ENCODE results near the gene RXFP4.
A peak's percentile ranks its signal among the peaks of the same experiment; 100 is the strongest.

Gene RXFP4

GRCh38 chr1:155969377-155969791, 27.9 kb downstream of the RXFP4 start:
- in situ Hi-C loops (cut with HindIII; ENCODE audit: low pct_unique_long_range_greater_than_20kb, low sequenced_read_pairs) = no loop called here
- TF ChIP-seq JUND (IDR thresholded peaks at IDR 0.05; ENCODE audit: low read depth) = no peak

GRCh38 chr1:155970531-155971167, 29.2 kb downstream of the RXFP4 start:
- TF ChIP-seq JUND (IDR thresholded peaks at IDR 0.05; ENCODE audit: low read depth) = no peak
- DNase-seq (ENCODE audit: low read depth in 1 of 2, low spot score in 1 of 2) = no peak
- in situ Hi-C loops (cut with HindIII; ENCODE audit: low pct_unique_long_range_greater_than_20kb, low sequenced_read_pairs) = no loop called here

More at GRCh38 chr1:155969377-155969791, 27.9 kb downstream of the RXFP4 start:
- DNase-seq (ENCODE audit: low read depth in 1 of 2, low spot score in 1 of 2) = no peak

- DNase-seq (ENCODE audit: low read depth in 1 of 2, low spot score in 1 of 2) = no peak
- TF ChIP-seq JUND (IDR thresholded peaks at IDR 0.05; ENCODE audit: low read depth) = no peak
- in situ Hi-C loops (cut with HindIII; ENCODE audit: low pct_unique_long_range_greater_than_20kb, low sequenced_read_pairs) = no loop called here
Measured at GRCh38 chr1:155971910-155972809, 30.7 kb downstream of the RXFP4 start.

- in situ Hi-C loops (cut with HindIII; ENCODE audit: low pct_unique_long_range_greater_than_20kb, low sequenced_read_pairs) = no loop called here
- TF ChIP-seq JUND (IDR thresholded peaks at IDR 0.05; ENCODE audit: low read depth) = no peak
- no peak for DNase-seq (ENCODE audit: low read depth in 1 of 2, low spot score in 1 of 2)
Measured at GRCh38 chr1:155973723-155974122, 32.3 kb downstream of the RXFP4 start.

GRCh38 chr1:155974208-155975115, 33.0 kb downstream of the RXFP4 start:
- in situ Hi-C loops (cut with HindIII; ENCODE audit: low pct_unique_long_range_greater_than_20kb, low sequenced_read_pairs) = no loop called here
- TF ChIP-seq JUND (IDR thresholded peaks at IDR 0.05; ENCODE audit: low read depth) = no peak
- no peak for DNase-seq (ENCODE audit: low read depth in 1 of 2, low spot score in 1 of 2)

GRCh38 chr1:155975375-155976061, 34.1 kb downstream of the RXFP4 start:
- no peak for DNase-seq (ENCODE audit: low read depth in 1 of 2, low spot score in 1 of 2)
- in situ Hi-C loops (cut with HindIII; ENCODE audit: low pct_unique_long_range_greater_than_20kb, low sequenced_read_pairs) = no loop called here
- TF ChIP-seq JUND (IDR thresholded peaks at IDR 0.05; ENCODE audit: low read depth) = no peak

- TF ChIP-seq JUND (IDR thresholded peaks at IDR 0.05; ENCODE audit: low read depth) = no peak
- DNase-seq (ENCODE audit: low read depth in 1 of 2, low spot score in 1 of 2) = peak; percentile 74 to 84
- in situ Hi-C loops (cut with HindIII; ENCODE audit: low pct_unique_long_range_greater_than_20kb, low sequenced_read_pairs) = no loop called here
Measured at GRCh38 chr1:155976062-155976912, 34.8 kb downstream of the RXFP4 start.

- TF ChIP-seq JUND (IDR thresholded peaks at IDR 0.05; ENCODE audit: low read depth) = no peak
- in situ Hi-C loops (cut with HindIII; ENCODE audit: low pct_unique_long_range_greater_than_20kb, low sequenced_read_pairs) = no loop called here
- no peak for DNase-seq (ENCODE audit: low read depth in 1 of 2, low spot score in 1 of 2)
Measured at GRCh38 chr1:155976913-155977689, 35.7 kb downstream of the RXFP4 start.

- in situ Hi-C loops (cut with HindIII; ENCODE audit: low pct_unique_long_range_greater_than_20kb, low sequenced_read_pairs) = no loop called here
- DNase-seq (ENCODE audit: low read depth in 1 of 2, low spot score in 1 of 2) = peak in 1 of 2 experiments; percentile 48
- TF ChIP-seq JUND (IDR thresholded peaks at IDR 0.05; ENCODE audit: low read depth) = no peak
Measured at GRCh38 chr1:155977690-155978324, 36.4 kb downstream of the RXFP4 start.

- DNase-seq (ENCODE audit: low read depth in 1 of 2, low spot score in 1 of 2) = peak; percentile 79 to 83
- in situ Hi-C loops (cut with HindIII; ENCODE audit: low pct_unique_long_range_greater_than_20kb, low sequenced_read_pairs) = no loop called here
- TF ChIP-seq JUND (IDR thresholded peaks at IDR 0.05; ENCODE audit: low read depth) = no peak
Measured at GRCh38 chr1:155978325-155978972, 37.0 kb downstream of the RXFP4 start, which contains the start of gene ARHGEF2. Gene ARHGEF2 (minus strand): TSS chr1:155978547. CDS start chr1:155978427, 120 bp downstream.
